Measurements from ENCODE around the gene SNAI3.

The SNAI3 gene

GRCh38 chr16:88686439-88687253 lies at the start of gene SNAI3:
SNAI3 (minus strand) TSS chr16:88686507; CDS start chr16:88686406, 101 bp downstream.
- Histone ChIP-seq H3K27ac (ENCODE audit: low read depth, low read length) (no peak within 1 kb of the TSS), H3K9me2 (replicated peaks; ENCODE audit: control insufficient read depth, low read length) (no peaks in the 10 kb centered on the region), H3K4me1 (ENCODE audit: control insufficient read depth, low read length) (peaks cover 46% of the 10 kb centered on the region)

GRCh38 chr16:88736088-88736487 lies 49.8 kb upstream of the SNAI3 start:
- H4K20me1 ChIP-seq (ENCODE audit: control insufficient read depth, insufficient read depth, low read depth, low read length) = peaks cover 5% of the 10 kb centered on the region; the same call in 1 of the 2 replicates
- no peak overlapping the region for H3K4me2 ChIP-seq (ENCODE audit: low read length)
- H3F3A ChIP-seq (ENCODE audit: control insufficient read depth, insufficient read depth) = no peaks in the 10 kb centered on the region
- TF ChIP-seq CTCF (IDR thresholded peaks at IDR 0.05; ENCODE audit: low read depth, low read length, poor library complexity, severe bottlenecking) = no peak
- no peak for TF ChIP-seq EZH2phosphoT487 (IDR thresholded peaks at IDR 0.05; ENCODE audit: borderline replicate concordance, low read length)
- H3K36me3 ChIP-seq (ENCODE audit: control insufficient read depth, low read length) = peaks cover 82% of the 10 kb centered on the region
- no peaks in the 10 kb centered on the region for H3K9me2 ChIP-seq (replicated peaks; ENCODE audit: control insufficient read depth, low read length)
- H3K79me2 ChIP-seq (ENCODE audit: control insufficient read depth, low read length) = 0 out of 2 replicates have a peak, but pooled peaks cover 4% of the 10 kb centered on the region
- no peaks in the 10 kb centered on the region for H3K27me3 ChIP-seq (ENCODE audit: control insufficient read depth, low read length)
- peaks cover 24% of the 10 kb centered on the region for H3K4me1 ChIP-seq (ENCODE audit: control insufficient read depth, low read length)
- no peak overlapping the region for H3K27ac ChIP-seq (ENCODE audit: low read depth, low read length)
- no peak overlapping the region for H3K4me3 ChIP-seq (ENCODE audit: low read length)
- no peaks in the 10 kb centered on the region for H3K9me3 ChIP-seq (ENCODE audit: control insufficient read depth, insufficient read depth, low read length)

More at GRCh38 chr16:88686439-88687253, at the start of gene SNAI3:
- TF ChIP-seq EZH2phosphoT487 (IDR thresholded peaks at IDR 0.05; ENCODE audit: borderline replicate concordance, low read length) = no peak
- Histone ChIP-seq H3K9me3 (ENCODE audit: control insufficient read depth, insufficient read depth, low read length) (no peaks in the 10 kb centered on the region), H3K4me3 (ENCODE audit: low read length) (peak within 1 kb of the TSS; percentile 78), H3K36me3 (ENCODE audit: control insufficient read depth, low read length) (no peaks in the 10 kb centered on the region), H4K20me1 (ENCODE audit: control insufficient read depth, insufficient read depth, low read depth, low read length) (no peaks in the 10 kb centered on the region), H3K27me3 (ENCODE audit: control insufficient read depth, low read length) (peaks cover 8% of the 10 kb centered on the region), H3F3A (ENCODE audit: control insufficient read depth, insufficient read depth) (peaks cover 7% of the 10 kb centered on the region; the same call in 1 of the 2 replicates), H3K4me2 (ENCODE audit: low read length) (peak within 1 kb of the TSS; percentile 95), H3K79me2 (ENCODE audit: control insufficient read depth, low read length) (no peaks in the 10 kb centered on the region)

- peaks cover 82% of the 10 kb centered on the region for H3K36me3 ChIP-seq (ENCODE audit: control insufficient read depth, low read length)
- H3K27me3 ChIP-seq (ENCODE audit: control insufficient read depth, low read length) = no peaks in the 10 kb centered on the region
Measured at GRCh38 chr16:88735616-88736015, 49.3 kb upstream of the SNAI3 start.

More at GRCh38 chr16:88735616-88736015, 49.3 kb upstream of the SNAI3 start:
- Histone ChIP-seq H3K9me3 (ENCODE audit: control insufficient read depth, insufficient read depth, low read length) (no peaks in the 10 kb centered on the region), H3F3A (ENCODE audit: control insufficient read depth, insufficient read depth) (no peaks in the 10 kb centered on the region), H3K79me2 (ENCODE audit: control insufficient read depth, low read length) (0 out of 2 replicates have a peak, but pooled peaks cover 4% of the 10 kb centered on the region), H3K4me1 (ENCODE audit: control insufficient read depth, low read length) (peaks cover 24% of the 10 kb centered on the region), H3K4me2 (ENCODE audit: low read length) (no peak overlapping the region), H3K27ac (ENCODE audit: low read depth, low read length) (no peak overlapping the region), H4K20me1 (ENCODE audit: control insufficient read depth, insufficient read depth, low read depth, low read length) (peaks cover 5% of the 10 kb centered on the region; the same call in 1 of the 2 replicates), H3K9me2 (replicated peaks; ENCODE audit: control insufficient read depth, low read length) (no peaks in the 10 kb centered on the region), H3K4me3 (ENCODE audit: low read length) (no peak overlapping the region)
- TF ChIP-seq EZH2phosphoT487 (IDR thresholded peaks at IDR 0.05; ENCODE audit: borderline replicate concordance, low read length) = no peak
- no peak for TF ChIP-seq CTCF (IDR thresholded peaks at IDR 0.05; ENCODE audit: low read depth, low read length, poor library complexity, severe bottlenecking)

Data from DOHH2 (cell line).